CD14-positive monocyte (primary cell): Measurements from ENCODE around the gene P2RY14. TPM values are rescaled to one million over a fixed set of nuclear protein-coding genes. Genes with fewer than 3 reads are reported as not detected.

Experiments
- DNase-seq, 3 donors: peaks; one replicate each; pipeline ENCODE4 v3.0.0-alpha.2; 2011 to 2022
- H2AFZ ChIP-seq: 2 replicates; pipeline ENCODE4 v1.6.0; 2012; ENCODE audit warnings: mild to moderate bottlenecking, low read depth, low read length, inconsistent platforms; ENCODE audit not compliant: insufficient read depth, poor library complexity, severe bottlenecking
- H3K27ac ChIP-seq, 2 donors: 1 replicate in 1 of 2; 2 replicates in 1 of 2; pipeline ENCODE4 v1.5.1; 2012 to 2013; ENCODE audit warnings: low read length in 2 of 2, control low read depth in 1 of 2, inconsistent platforms in 1 of 2, low read depth in 1 of 2, mild to moderate bottlenecking in 1 of 2
- H3K27me3 ChIP-seq, 2 donors: one replicate each; pipeline versions ENCODE4 v1.6.0 to v1.6.1; 2011 to 2013; ENCODE audit warnings: low read length in 2 of 2; ENCODE audit not compliant: control insufficient read depth in 2 of 2, insufficient read depth in 2 of 2
- H3K36me3 ChIP-seq, 2 donors: replicated peaks in 1 of 2; 1 replicate in 1 of 2; 2 replicates in 1 of 2; pipeline versions ENCODE4 v1.5.1 to v1.6.1; 2012 to 2013; ENCODE audit warnings: low read length in 2 of 2, control low read depth in 1 of 2, inconsistent platforms in 1 of 2, mild to moderate bottlenecking in 1 of 2; ENCODE audit not compliant: insufficient read depth in 2 of 2, control insufficient read depth in 1 of 2
- H3K4me1 ChIP-seq, 2 donors: 1 replicate in 1 of 2; 2 replicates in 1 of 2; pipeline versions ENCODE4 v1.5.1 to v1.6.1; 2012 to 2013; ENCODE audit warnings: low read length in 2 of 2, control low read depth in 1 of 2, inconsistent platforms in 1 of 2, mild to moderate bottlenecking in 1 of 2, moderate library complexity in 1 of 2; ENCODE audit not compliant: insufficient read depth in 2 of 2, control insufficient read depth in 1 of 2
- H3K4me2 ChIP-seq: replicated peaks from 2 replicates; pipeline ENCODE3; 2012; ENCODE audit warnings: low read length, moderate library complexity, mild to moderate bottlenecking; ENCODE audit not compliant: poor library complexity, severe bottlenecking; ENCODE audit errors: extremely low read depth
- H3K4me3 ChIP-seq, 3 experiments: fragments of 200-600 bp in 1 of 3; sonication (generic) in 1 of 3; replicated peaks in 1 of 3; 1 replicate in 2 of 3; 2 replicates in 1 of 3; pipeline ENCODE4 v1.5.1; 2011 to 2013; ENCODE audit warnings: low read length in 3 of 3, mild to moderate bottlenecking in 3 of 3, control low read depth in 2 of 3, low read depth in 2 of 3, inconsistent platforms in 1 of 3, moderate library complexity in 1 of 3
- H3K79me2 ChIP-seq: 2 replicates; pipeline ENCODE4 v1.6.0; 2012; ENCODE audit warnings: mild to moderate bottlenecking, control low read depth, inconsistent platforms, low read length, moderate library complexity; ENCODE audit not compliant: insufficient read depth
- H3K9ac ChIP-seq: 2 replicates; pipeline ENCODE4 v1.6.0; 2017; ENCODE audit warnings: low read length, mild to moderate bottlenecking; ENCODE audit not compliant: insufficient read depth, poor library complexity, severe bottlenecking
- H3K9me3 ChIP-seq, 2 donors: replicated peaks in 1 of 2; 1 replicate in 1 of 2; 2 replicates in 1 of 2; pipeline versions ENCODE4 v1.5.1 to v1.6.1; 2012 to 2013; ENCODE audit warnings: low read length in 2 of 2, control low read depth in 1 of 2; ENCODE audit not compliant: control insufficient read depth in 1 of 2, insufficient read depth in 1 of 2
- H4K20me1 ChIP-seq: 2 replicates; pipeline ENCODE4 v1.6.0; 2012; ENCODE audit warnings: mild to moderate bottlenecking, low read length, control low read depth, moderate library complexity; ENCODE audit not compliant: insufficient read depth
- H3K27ac Mint-ChIP-seq, 7 donors: one replicate each; pipeline ENCODE4 v1.8.0; 2020; ENCODE audit warnings: mild to moderate bottlenecking in 7 of 7, mixed read lengths in 7 of 7, moderate library complexity in 6 of 7, inconsistent platforms in 2 of 7
- H3K27me3 Mint-ChIP-seq, 3 donors: one replicate each; pipeline ENCODE4 v1.8.0; 2021 to 2022; ENCODE audit warnings: low read depth in 3 of 3, mild to moderate bottlenecking in 3 of 3, mixed read lengths in 3 of 3, moderate library complexity in 3 of 3, inconsistent platforms in 1 of 3
- H3K36me3 Mint-ChIP-seq, 2 donors: one replicate each; pipeline ENCODE4 v1.8.0; 2020; ENCODE audit warnings: mixed read lengths in 2 of 2, inconsistent platforms in 1 of 2, mild to moderate bottlenecking in 1 of 2
- H3K4me1 Mint-ChIP-seq: one replicate; pipeline ENCODE4 v1.8.0; 2020; ENCODE audit warnings: mild to moderate bottlenecking, mixed read lengths
- H3K4me3 Mint-ChIP-seq, 2 donors: one replicate each; pipeline ENCODE4 v1.8.0; 2020; ENCODE audit warnings: mild to moderate bottlenecking in 2 of 2, mixed read lengths in 2 of 2, moderate library complexity in 1 of 2
- H3K9me3 Mint-ChIP-seq, 7 donors: one replicate each; pipeline ENCODE4 v1.8.0; 2020 to 2022; ENCODE audit warnings: mixed read lengths in 7 of 7, mild to moderate bottlenecking in 6 of 7, moderate library complexity in 6 of 7, inconsistent platforms in 2 of 7
- CTCF ChIP-seq: fragments of 200-600 bp; IDR thresholded peaks from one replicate; pipeline ENCODE4 v1.8.0; 2022; ENCODE audit warnings: antibody characterized with exemption, mild to moderate bottlenecking
- WGBS: methylation state at CpG from one replicate; pipeline ENCODE4 v1.1.5; 2013; ENCODE audit warnings: missing lambda C conversion rate; ENCODE audit not compliant: insufficient coverage; 5-methylcytosine and 5-hydroxymethylcytosine counted together
- intact Hi-C, 2 donors: fragments of 100-400 bp; cut with micrococcal nuclease; formaldehyde crosslinking; loops; one replicate each; pipeline versions ENCODE4 v1.15.0 to v1.15.1; 2023
- polyA plus RNA-seq, 3 donors: library from polyadenylated mRNA; depleted of rRNA in 1 of 3; unstranded in 2 of 3; stranded (reverse) in 1 of 3; fragments of 300-500 nt in 2 of 3; fragments of >200 nt in 1 of 3; fragmentation: Illumina TruSeq in 2 of 3; gene quantifications; 1 replicate in 2 of 3; 2 replicates in 1 of 3; pipeline ENCODE4 v1.2.3, GENCODE V29; 2012 to 2021

Gene P2RY14
- polyA plus RNA-seq, 3 donors, result 0.20 to 0.67 (median 0.50) TPM

GRCh38 chr3:151204530-151205402 lies 73.6 kb downstream of the P2RY14 start:
- H3K36me3 Mint-ChIP-seq, result no peaks in the 10 kb centered on the region
- Histone ChIP-seq H3K4me2 (no peak overlapping the region), H3K27ac (no peak overlapping the region), H3K4me3 (no peak overlapping the region), H3K4me1 (no peaks in the 10 kb centered on the region), H2AFZ (peak overlapping the region; percentile 19), H4K20me1 (no peaks in the 10 kb centered on the region), H3K27me3 (no peaks in the 10 kb centered on the region), H3K79me2 (no peaks in the 10 kb centered on the region), H3K36me3 (no peaks in the 10 kb centered on the region), H3K9me3 (no peaks in the 10 kb centered on the region), H3K9ac (no peak overlapping the region)
- H3K4me1 Mint-ChIP-seq, result peaks cover 3% of the 10 kb centered on the region
- no peak overlapping the region for H3K4me3 Mint-ChIP-seq
- no peaks in the 10 kb centered on the region for H3K9me3 Mint-ChIP-seq
- WGBS, result no CpG with 5 or more reads among the region's 3 CpGs
- no peak for TF ChIP-seq CTCF
- H3K27ac Mint-ChIP-seq, result peak overlapping the region in 2 of 7 donors; percentile 41 to 46
- intact Hi-C loops, result no loop called here
- DNase-seq, result no peak
- H3K27me3 Mint-ChIP-seq, result peaks cover 0 to 4% (median 0%) of the 10 kb centered on the region in 3 donors

- Histone ChIP-seq H3K27me3 (no peaks in the 10 kb centered on the region), H2AFZ (peak within 1 kb of the TSS; percentile 19), H3K36me3 (no peaks in the 10 kb centered on the region), H3K27ac (no peak within 1 kb of the TSS), H3K9me3 (no peaks in the 10 kb centered on the region), H3K4me3 (no peak within 1 kb of the TSS), H3K79me2 (no peaks in the 10 kb centered on the region), H3K4me1 (no peaks in the 10 kb centered on the region), H3K9ac (no peak within 1 kb of the TSS), H4K20me1 (no peaks in the 10 kb centered on the region), H3K4me2 (no peak within 1 kb of the TSS)
- peaks cover 0 to 4% (median 0%) of the 10 kb centered on the region in 3 donors for H3K27me3 Mint-ChIP-seq
- H3K9me3 Mint-ChIP-seq, result no peaks in the 10 kb centered on the region
- H3K27ac Mint-ChIP-seq, result no peak within 1 kb of the TSS
- no peaks in the 10 kb centered on the region for H3K36me3 Mint-ChIP-seq
- no CpG with 5 or more reads among the region's 3 CpGs for WGBS
- no peak within 1 kb of the TSS for H3K4me3 Mint-ChIP-seq
- DNase-seq, result no peak
- intact Hi-C loops, result no loop called here
- peaks cover 3% of the 10 kb centered on the region for H3K4me1 Mint-ChIP-seq
- no peak for TF ChIP-seq CTCF
Observed at GRCh38 chr3:151203051-151203420, 75.3 kb downstream of the P2RY14 start, which contains the start of gene GPR171. GPR171 (minus strand) TSS chr3:151203216; CDS start chr3:151199386, 3,830 bp downstream.
